HepG2 (cell line): ENCODE measurements around the gene UCKL1. TPM values are rescaled to one million over a fixed set of nuclear protein-coding genes. Genes with fewer than 3 reads are reported as not detected.

Experiments
- ARHGAP35 ChIP-seq: sonication (generic); formaldehyde crosslinking; IDR thresholded peaks from 2 replicates; pipeline ENCODE4 v1.9.0; 2022; ENCODE audit warnings: mild to moderate bottlenecking, inconsistent platforms, moderate library complexity, missing genetic modification reagents, borderline replicate concordance
- DDIT3 ChIP-seq: sonication (generic); formaldehyde crosslinking; IDR thresholded peaks from 2 replicates; pipeline ENCODE4 v1.4.0; 2020; ENCODE audit warnings: mild to moderate bottlenecking, missing genetic modification reagents
- ELK4 ChIP-seq: sonication (generic); formaldehyde crosslinking; IDR thresholded peaks from 2 replicates; pipeline ENCODE4 v1.9.0; 2021; ENCODE audit warnings: missing genetic modification reagents, borderline replicate concordance
- GLMP ChIP-seq: sonication (generic); formaldehyde crosslinking; IDR thresholded peaks from 2 replicates; pipeline ENCODE4 v1.9.0; 2021; ENCODE audit warnings: missing genetic modification reagents, mild to moderate bottlenecking, borderline replicate concordance
- IRF2 ChIP-seq: IDR thresholded peaks from 2 replicates; pipeline ENCODE4 v1.6.1; 2018; ENCODE audit warnings: missing genetic modification reagents, missing compliant biosample characterization
- JUNB ChIP-seq: sonication (generic); formaldehyde crosslinking; IDR thresholded peaks from 2 replicates; pipeline ENCODE4 v1.8.0; 2022; ENCODE audit warnings: missing genetic modification reagents, mild to moderate bottlenecking, borderline replicate concordance
- JUND ChIP-seq: sonication (generic); formaldehyde crosslinking; IDR thresholded peaks from 2 replicates; pipeline ENCODE4 v1.8.0; 2022; ENCODE audit warnings: mild to moderate bottlenecking, missing genetic modification reagents
- KLF6 ChIP-seq: IDR thresholded peaks from 2 replicates; pipeline ENCODE4 v1.8.0; 2016; ENCODE audit warnings: missing biosample characterization, missing genetic modification reagents
- MED1 ChIP-seq: sonication (generic); formaldehyde crosslinking; IDR thresholded peaks from 2 replicates; pipeline ENCODE4 v1.4.0; 2020; ENCODE audit warnings: missing genetic modification reagents
- RBM39 ChIP-seq: fragments of 200-400 bp; formaldehyde crosslinking; IDR thresholded peaks from one replicate; pipeline ENCODE4 v1.6.1; 2018; ENCODE audit warnings: antibody characterized with exemption, mild to moderate bottlenecking, low read depth, low read length; ENCODE audit not compliant: poor library complexity, severe bottlenecking
- REL ChIP-seq: sonication (generic); formaldehyde crosslinking; conservative IDR thresholded peaks from 2 replicates; pipeline ENCODE4 v1.8.0; 2022; ENCODE audit warnings: mild to moderate bottlenecking, missing genetic modification reagents, moderate library complexity
- RFXAP ChIP-seq: sonication (generic); formaldehyde crosslinking; IDR thresholded peaks from 2 replicates; pipeline ENCODE4 v1.4.0; 2020; ENCODE audit warnings: missing genetic modification reagents, borderline replicate concordance
- SETDB1 ChIP-seq: sonication (generic); formaldehyde crosslinking; IDR thresholded peaks from 2 replicates; pipeline ENCODE4 v1.5.1; 2020; ENCODE audit warnings: missing genetic modification reagents, mild to moderate bottlenecking, borderline replicate concordance
- SPEN ChIP-seq: sonication (generic); formaldehyde crosslinking; IDR thresholded peaks from 2 replicates; pipeline ENCODE4 v1.5.1; 2020; ENCODE audit warnings: low read depth, mild to moderate bottlenecking, missing genetic modification reagents
- SRSF1 ChIP-seq: fragments of 200-400 bp; formaldehyde crosslinking; optimal IDR thresholded peaks from 2 replicates; pipeline ENCODE3; 2017; ENCODE audit warnings: mild to moderate bottlenecking, low read depth, low read length, moderate library complexity
- THAP11 ChIP-seq: IDR thresholded peaks from 2 replicates; pipeline ENCODE4 v1.6.1; 2016; ENCODE audit warnings: missing biosample characterization, missing genetic modification reagents
- TOE1 ChIP-seq: sonication (generic); formaldehyde crosslinking; IDR thresholded peaks from 2 replicates; pipeline ENCODE4 v1.4.0; 2020; ENCODE audit warnings: mild to moderate bottlenecking, missing genetic modification reagents
- ZFX ChIP-seq: sonication (generic); formaldehyde crosslinking; IDR thresholded peaks from 2 replicates; pipeline ENCODE4 v1.4.0; 2020; ENCODE audit warnings: mild to moderate bottlenecking, low read depth, missing genetic modification reagents, moderate library complexity
- ZNF335 ChIP-seq: sonication (generic); formaldehyde crosslinking; IDR thresholded peaks from 2 replicates; pipeline ENCODE4 v1.4.0; 2020; ENCODE audit warnings: missing genetic modification reagents
- ZNF367 ChIP-seq: sonication (generic); formaldehyde crosslinking; IDR thresholded peaks from 2 replicates; pipeline ENCODE4 v1.4.0; 2020; ENCODE audit warnings: missing genetic modification reagents, borderline replicate concordance
- ZNF567 ChIP-seq: sonication (generic); formaldehyde crosslinking; IDR thresholded peaks from 2 replicates; pipeline ENCODE4 v1.8.1; 2023; ENCODE audit warnings: mild to moderate bottlenecking, missing genetic modification reagents, borderline replicate concordance
- ZSCAN30 ChIP-seq: sonication (generic); formaldehyde crosslinking; IDR thresholded peaks from 2 replicates; pipeline ENCODE4 v1.5.0; 2020; ENCODE audit warnings: mild to moderate bottlenecking, missing genetic modification reagents
- polyA plus RNA-seq, 8 experiments: library from polyadenylated mRNA; depleted of rRNA in 3 of 8; stranded (reverse) in 7 of 8; unstranded in 1 of 8; fragments of >200 nt; fragmentation: Illumina TruSeq in 4 of 8; extraction: Trizol in 4 of 8; gene quantifications; 2 replicates each; pipeline versions ENCODE4 v1.2.1 to v1.2.3, GENCODE V29; 2011 to 2016; ENCODE audit warnings: low read depth in 4 of 8, missing spikeins in 1 of 8, mixed read lengths in 1 of 8; ENCODE audit not compliant: insufficient read depth in 1 of 8
- total RNA-seq, 5 experiments: library from RNA; depleted of rRNA; stranded (reverse); fragments of >200 nt; fragmentation: Illumina TruSeq; extraction: Trizol; gene quantifications; 2 replicates each; pipeline ENCODE4 v1.2.3, GENCODE V29; 2016; ENCODE audit warnings: low read depth in 1 of 5
- TF ChIP-seq, protein P1 (sequence below): IDR thresholded peaks from 2 replicates; pipeline ENCODE4 v1.6.1; 2012; ENCODE audit warnings: low read length, improper control_type of control experiment
- TF ChIP-seq, protein P2 (sequence below): sonication (generic); formaldehyde crosslinking; IDR thresholded peaks from 2 replicates; pipeline ENCODE4 v1.4.0; 2020; ENCODE audit warnings: mild to moderate bottlenecking, missing genetic modification reagents

Gene UCKL1
- total and polyA plus RNA-seq, 2 of the 13 experiments (the other 11 are each of a cell fraction or from before 2014, with no cell fraction given): 50.2 to 126 TPM

DNA sequence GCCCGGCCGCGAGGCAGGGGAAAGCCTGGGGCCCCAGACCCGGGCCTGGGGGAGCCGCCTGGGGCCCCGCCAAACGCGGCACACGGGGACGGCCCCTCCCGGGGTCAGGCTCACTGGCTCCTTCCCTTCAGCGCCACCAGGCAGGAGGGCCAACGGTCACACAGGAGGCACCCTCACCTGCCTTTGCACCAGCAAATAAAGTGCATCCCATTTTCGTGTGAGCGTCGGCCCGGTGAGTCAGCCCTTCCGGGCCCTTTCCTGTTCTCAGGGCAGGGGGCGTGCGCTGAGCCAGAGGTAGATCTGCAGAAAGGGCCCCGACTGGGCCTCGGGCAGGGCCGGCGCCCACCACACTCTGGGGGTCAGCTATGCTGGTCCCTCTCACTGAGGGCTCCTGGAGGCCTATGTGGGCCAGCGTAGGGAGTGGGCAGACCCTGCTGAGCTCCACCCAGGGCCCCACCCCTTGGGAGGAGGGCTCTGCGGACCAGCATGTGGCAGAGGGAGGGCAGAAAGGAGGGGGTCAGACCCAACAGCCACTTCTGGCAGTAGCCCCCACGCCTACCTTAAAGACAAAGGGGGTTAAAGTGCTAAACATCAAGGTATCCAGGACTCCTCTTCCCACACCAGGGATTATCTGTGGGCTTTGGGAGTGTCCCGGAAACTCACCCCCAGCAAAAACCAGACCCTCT is 931 bp upstream of the UCKL1 start (continued):
- TF ChIP-seq JUND (CRISPR knock-in tag) (0 out of 2 replicates have a peak, but pooled peaks have one; percentile 48), ARHGAP35 (CRISPR knock-in tag) (no peak; the same call in 1 of the 2 replicates), ZNF335 (CRISPR knock-in tag) (no peak), RFXAP (CRISPR knock-in tag) (no peak; the same call in 1 of the 2 replicates), JUNB (no peak), ZNF567 (CRISPR knock-in tag) (0 out of 2 replicates have a peak, but pooled peaks have one; percentile 84), SETDB1 (no peak), ZFX (CRISPR knock-in tag) (peak; percentile 98), KLF6 (CRISPR knock-in tag) (peak; percentile 87; the same call in 1 of the 2 replicates), REL (CRISPR knock-in tag) (no peak), THAP11 (CRISPR knock-in tag) (peak; percentile 88), ELK4 (CRISPR knock-in tag) (0 out of 2 replicates have a peak, but pooled peaks have one; percentile 54), DDIT3 (CRISPR knock-in tag) (no peak), SRSF1 (peak; percentile 92), TOE1 (CRISPR knock-in tag) (no peak), GLMP (CRISPR knock-in tag) (no peak), IRF2 (peak; percentile 85), RBM39 (peak; percentile 93), SPEN (CRISPR knock-in tag) (peak; percentile 74; the same call in 1 of the 2 replicates), ZNF367 (CRISPR knock-in tag) (no peak), MED1 (CRISPR knock-in tag) (peak; percentile 71), ZSCAN30 (CRISPR knock-in tag) (peak; percentile 89; the same call in 1 of the 2 replicates)
- TF ChIP-seq, protein P1, sequence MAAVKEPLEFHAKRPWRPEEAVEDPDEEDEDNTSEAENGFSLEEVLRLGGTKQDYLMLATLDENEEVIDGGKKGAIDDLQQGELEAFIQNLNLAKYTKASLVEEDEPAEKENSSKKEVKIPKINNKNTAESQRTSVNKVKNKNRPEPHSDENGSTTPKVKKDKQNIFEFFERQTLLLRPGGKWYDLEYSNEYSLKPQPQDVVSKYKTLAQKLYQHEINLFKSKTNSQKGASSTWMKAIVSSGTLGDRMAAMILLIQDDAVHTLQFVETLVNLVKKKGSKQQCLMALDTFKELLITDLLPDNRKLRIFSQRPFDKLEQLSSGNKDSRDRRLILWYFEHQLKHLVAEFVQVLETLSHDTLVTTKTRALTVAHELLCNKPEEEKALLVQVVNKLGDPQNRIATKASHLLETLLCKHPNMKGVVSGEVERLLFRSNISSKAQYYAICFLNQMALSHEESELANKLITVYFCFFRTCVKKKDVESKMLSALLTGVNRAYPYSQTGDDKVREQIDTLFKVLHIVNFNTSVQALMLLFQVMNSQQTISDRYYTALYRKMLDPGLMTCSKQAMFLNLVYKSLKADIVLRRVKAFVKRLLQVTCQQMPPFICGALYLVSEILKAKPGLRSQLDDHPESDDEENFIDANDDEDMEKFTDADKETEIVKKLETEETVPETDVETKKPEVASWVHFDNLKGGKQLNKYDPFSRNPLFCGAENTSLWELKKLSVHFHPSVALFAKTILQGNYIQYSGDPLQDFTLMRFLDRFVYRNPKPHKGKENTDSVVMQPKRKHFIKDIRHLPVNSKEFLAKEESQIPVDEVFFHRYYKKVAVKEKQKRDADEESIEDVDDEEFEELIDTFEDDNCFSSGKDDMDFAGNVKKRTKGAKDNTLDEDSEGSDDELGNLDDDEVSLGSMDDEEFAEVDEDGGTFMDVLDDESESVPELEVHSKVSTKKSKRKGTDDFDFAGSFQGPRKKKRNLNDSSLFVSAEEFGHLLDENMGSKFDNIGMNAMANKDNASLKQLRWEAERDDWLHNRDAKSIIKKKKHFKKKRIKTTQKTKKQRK: no peak
- TF ChIP-seq, protein P2, sequence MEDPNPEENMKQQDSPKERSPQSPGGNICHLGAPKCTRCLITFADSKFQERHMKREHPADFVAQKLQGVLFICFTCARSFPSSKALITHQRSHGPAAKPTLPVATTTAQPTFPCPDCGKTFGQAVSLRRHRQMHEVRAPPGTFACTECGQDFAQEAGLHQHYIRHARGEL: 0 out of 2 replicates have a peak, but pooled peaks have one; percentile 24
